ENCODE results near the gene ZNF804A. TPM values are rescaled to one million over a fixed set of nuclear protein-coding genes. Genes with fewer than 3 reads are reported as not detected.

The ZNF804A gene
- total RNA-seq, 1 donor from 2014 or later = not detected

GRCh38 chr2:184767059-184767458 is 168.7 kb downstream of the ZNF804A start:
- H3K27ac ChIP-seq = no peak overlapping the region
- no peak overlapping the region for H3K9ac ChIP-seq
- H3K4me3 ChIP-seq = no peak overlapping the region
- no peak overlapping the region for H2AFZ ChIP-seq (replicated peaks)
- TF ChIP-seq, protein P1, sequence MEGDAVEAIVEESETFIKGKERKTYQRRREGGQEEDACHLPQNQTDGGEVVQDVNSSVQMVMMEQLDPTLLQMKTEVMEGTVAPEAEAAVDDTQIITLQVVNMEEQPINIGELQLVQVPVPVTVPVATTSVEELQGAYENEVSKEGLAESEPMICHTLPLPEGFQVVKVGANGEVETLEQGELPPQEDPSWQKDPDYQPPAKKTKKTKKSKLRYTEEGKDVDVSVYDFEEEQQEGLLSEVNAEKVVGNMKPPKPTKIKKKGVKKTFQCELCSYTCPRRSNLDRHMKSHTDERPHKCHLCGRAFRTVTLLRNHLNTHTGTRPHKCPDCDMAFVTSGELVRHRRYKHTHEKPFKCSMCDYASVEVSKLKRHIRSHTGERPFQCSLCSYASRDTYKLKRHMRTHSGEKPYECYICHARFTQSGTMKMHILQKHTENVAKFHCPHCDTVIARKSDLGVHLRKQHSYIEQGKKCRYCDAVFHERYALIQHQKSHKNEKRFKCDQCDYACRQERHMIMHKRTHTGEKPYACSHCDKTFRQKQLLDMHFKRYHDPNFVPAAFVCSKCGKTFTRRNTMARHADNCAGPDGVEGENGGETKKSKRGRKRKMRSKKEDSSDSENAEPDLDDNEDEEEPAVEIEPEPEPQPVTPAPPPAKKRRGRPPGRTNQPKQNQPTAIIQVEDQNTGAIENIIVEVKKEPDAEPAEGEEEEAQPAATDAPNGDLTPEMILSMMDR (IDR thresholded peaks at IDR 0.05) = no peak
- TF ChIP-seq EZH2 (IDR thresholded peaks at IDR 0.05) (no peak), EZH2phosphoT487 (IDR thresholded peaks at IDR 0.05) (no peak)
- no peaks in the 10 kb centered on the region for H3K27me3 ChIP-seq
- no peaks in the 10 kb centered on the region for H3K9me3 ChIP-seq (ENCODE audit: low read depth)
- H3K4me3 Mint-ChIP-seq = no peak overlapping the region
- peaks cover 3% of the 10 kb centered on the region for H3K4me1 Mint-ChIP-seq
- H3K9me3 Mint-ChIP-seq = no peaks in the 10 kb centered on the region
- H3K27me3 Mint-ChIP-seq (ENCODE audit: insufficient read depth, low read depth) = peaks cover 3% of the 10 kb centered on the region
- H3K36me3 Mint-ChIP-seq = no peaks in the 10 kb centered on the region
- no peak for DNase-seq (ENCODE audit: low spot score)
- H3K27ac Mint-ChIP-seq = no peak overlapping the region
- H3K36me3 ChIP-seq = no peaks in the 10 kb centered on the region
- no peaks in the 10 kb centered on the region for H4K20me1 ChIP-seq (ENCODE audit: low read depth)
- no peaks in the 10 kb centered on the region for H3K79me2 ChIP-seq (ENCODE audit: low read depth)
- H3K4me1 ChIP-seq = peaks cover 11% of the 10 kb centered on the region
- no peak overlapping the region for H3K4me2 ChIP-seq
- no peaks in the 10 kb centered on the region for H3F3A ChIP-seq (ENCODE audit: low read depth)

DNA sequence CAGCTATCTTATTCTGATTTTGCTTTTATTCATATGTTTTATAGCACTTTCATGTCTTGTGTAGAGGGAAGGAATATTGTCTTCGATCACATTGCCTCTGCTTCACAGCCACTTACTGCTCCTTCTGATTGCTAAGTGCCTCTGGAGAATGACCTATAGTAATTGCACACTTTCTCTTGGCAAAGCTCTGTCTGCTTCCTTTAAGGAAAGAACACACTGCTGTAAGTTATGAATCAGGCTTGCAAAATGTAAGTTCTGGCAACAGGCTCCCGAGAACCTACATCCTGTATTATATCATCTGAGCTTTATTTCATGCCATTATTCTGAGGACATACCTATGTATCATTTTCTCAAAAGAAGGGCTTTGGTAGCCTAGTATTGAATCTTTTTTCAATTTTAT is 170.7 kb downstream of the ZNF804A start:
- peaks cover 3% of the 10 kb centered on the region for H3K4me1 Mint-ChIP-seq
- no peak overlapping the region for H3K4me3 ChIP-seq
- H3K9ac ChIP-seq = no peak overlapping the region
- H3K79me2 ChIP-seq (ENCODE audit: low read depth) = no peaks in the 10 kb centered on the region
- H3K27me3 ChIP-seq = no peaks in the 10 kb centered on the region
- H3K4me2 ChIP-seq = no peak overlapping the region
- no peak overlapping the region for H3K27ac Mint-ChIP-seq
- H3K27me3 Mint-ChIP-seq (ENCODE audit: insufficient read depth, low read depth) = peaks cover 3% of the 10 kb centered on the region
- no peaks in the 10 kb centered on the region for H3K36me3 ChIP-seq
- no peaks in the 10 kb centered on the region for H3K36me3 Mint-ChIP-seq
- H3K27ac ChIP-seq = no peak overlapping the region
- H3F3A ChIP-seq (ENCODE audit: low read depth) = no peaks in the 10 kb centered on the region
- H2AFZ ChIP-seq (replicated peaks) = no peak overlapping the region
- no peaks in the 10 kb centered on the region for H3K9me3 Mint-ChIP-seq
- peaks cover 11% of the 10 kb centered on the region for H3K4me1 ChIP-seq
- H3K4me3 Mint-ChIP-seq = no peak overlapping the region
- no peak for DNase-seq (ENCODE audit: low spot score)
- H3K9me3 ChIP-seq (ENCODE audit: low read depth) = no peaks in the 10 kb centered on the region
- no peaks in the 10 kb centered on the region for H4K20me1 ChIP-seq (ENCODE audit: low read depth)
- TF ChIP-seq EZH2phosphoT487 (IDR thresholded peaks at IDR 0.05) (no peak), EZH2 (IDR thresholded peaks at IDR 0.05) (no peak)
- TF ChIP-seq, protein P1 (IDR thresholded peaks at IDR 0.05) = no peak

DNA sequence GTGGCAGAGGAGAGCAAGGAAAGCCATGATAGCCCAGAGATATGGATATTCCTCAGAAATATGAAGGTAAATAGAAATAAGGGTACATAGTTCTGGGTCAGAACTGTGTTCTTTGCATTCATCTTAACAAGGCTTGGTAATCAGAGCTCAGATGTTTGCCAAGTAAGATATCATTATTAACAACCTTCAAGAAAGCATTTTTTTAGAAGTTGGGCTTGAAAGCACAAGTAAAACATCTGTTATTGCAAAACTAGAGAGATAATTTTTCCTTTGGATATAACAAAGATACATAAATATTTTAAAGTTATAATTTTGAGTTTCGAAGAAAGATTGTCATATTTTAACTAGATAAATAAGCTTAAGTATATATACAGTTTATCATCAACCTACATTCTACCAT is 171.4 kb downstream of the ZNF804A start:
- H3K4me2 ChIP-seq = no peak overlapping the region
- peaks cover 3% of the 10 kb centered on the region for H3K27me3 Mint-ChIP-seq (ENCODE audit: insufficient read depth, low read depth)

More for the DNA sequence above, 171.4 kb downstream of the ZNF804A start:
- no peak for DNase-seq (ENCODE audit: low spot score)
- Mint-ChIP-seq H3K9me3 (no peaks in the 10 kb centered on the region), H3K27ac (no peak overlapping the region), H3K4me1 (peaks cover 3% of the 10 kb centered on the region), H3K36me3 (no peaks in the 10 kb centered on the region), H3K4me3 (no peak overlapping the region)
- H3K9me3 ChIP-seq (ENCODE audit: low read depth) = no peaks in the 10 kb centered on the region
- no peak for TF ChIP-seq EZH2phosphoT487 (IDR thresholded peaks at IDR 0.05)
- TF ChIP-seq, protein P1 (IDR thresholded peaks at IDR 0.05) = no peak
- TF ChIP-seq EZH2 (IDR thresholded peaks at IDR 0.05) = no peak
- H3K4me3 ChIP-seq = no peak overlapping the region
- H3K27ac ChIP-seq = no peak overlapping the region
- no peaks in the 10 kb centered on the region for H3K79me2 ChIP-seq (ENCODE audit: low read depth)
- H3K36me3 ChIP-seq = no peaks in the 10 kb centered on the region
- H4K20me1 ChIP-seq (ENCODE audit: low read depth) = no peaks in the 10 kb centered on the region
- no peak overlapping the region for H3K9ac ChIP-seq
- H3K27me3 ChIP-seq = no peaks in the 10 kb centered on the region
- H2AFZ ChIP-seq (replicated peaks) = no peak overlapping the region
- H3F3A ChIP-seq (ENCODE audit: low read depth) = no peaks in the 10 kb centered on the region
- H3K4me1 ChIP-seq = peaks cover 11% of the 10 kb centered on the region

Data from neural progenitor cell (in vitro differentiated cells).